ENCODE measurements around the gene DCHS2. TPM values are rescaled to one million over a fixed set of nuclear protein-coding genes. Genes with fewer than 3 reads are reported as not detected.

The DCHS2 gene
- total and polyA plus RNA-seq, 2 of the 8 experiments (the other 6 are each of a cell fraction or from before 2014, with no cell fraction given): 0.54 to 2.6 TPM

- TF ChIP-seq BRCA1 (IDR thresholded peaks at IDR 0.05; ENCODE audit: low read depth, low read length): no peak
- TF ChIP-seq TCF12 (IDR thresholded peaks at IDR 0.05; ENCODE audit: low read depth, low read length): no peak
- TF ChIP-seq ATF2 (IDR thresholded peaks at IDR 0.05; ENCODE audit: low read length): no peak
Measured at GRCh38 chr4:154455111-154455510, 36.5 kb downstream of the DCHS2 start (continued).

Data from H1 (cell line).